Endometrial microvascular endothelial cells (primary cell): ENCODE data around the gene KCNQ1. TPM values are rescaled to one million over a fixed set of nuclear protein-coding genes. Genes with fewer than 3 reads are reported as not detected.

Source experiments
- in situ Hi-C: cut with HindIII; loops from 2 replicates; pipeline ENCODE4 v1.10.0; 2017; ENCODE audit warnings: low sequenced_read_pairs, low pct_unique_long_range_greater_than_20kb; ENCODE audit errors: inconsistent ontology term
- total RNA-seq: library from RNA; depleted of rRNA; stranded (reverse); fragments of >200 nt; gene quantifications from one replicate; pipeline ENCODE4 v1.2.3, GENCODE V29; 2015; ENCODE audit errors: inconsistent ontology term

The KCNQ1 gene
- total RNA-seq, 1 donor from 2014 or later: not detected

GRCh38 chr11:2893935-2894334 is 449.1 kb downstream of the KCNQ1 start:
- in situ Hi-C loops: no loop called here

- in situ Hi-C loops: no loop called here
Measured at GRCh38 chr11:2896047-2896446, 451.2 kb downstream of the KCNQ1 start.

DNA sequence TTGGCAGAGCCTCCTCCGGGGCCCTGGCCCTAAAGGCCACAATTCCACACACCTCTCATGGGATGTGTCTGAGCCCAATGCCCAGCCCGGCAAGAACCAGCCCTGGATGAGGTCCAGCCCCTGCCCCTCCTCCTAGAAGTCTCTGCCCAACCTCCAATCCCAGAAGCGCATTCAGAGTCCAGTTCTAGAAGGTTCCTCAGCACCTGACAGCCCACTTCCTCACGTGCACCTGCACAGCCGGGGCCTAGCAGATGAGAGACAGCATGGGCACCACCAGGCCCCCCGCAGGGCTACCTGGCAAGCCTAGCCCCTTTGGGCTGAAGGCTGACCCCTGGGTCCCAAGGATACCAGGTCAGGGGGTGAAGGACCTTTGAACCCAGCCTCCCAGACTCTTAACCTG is 452.2 kb downstream of the KCNQ1 start:
- in situ Hi-C loops: no loop called here

DNA sequence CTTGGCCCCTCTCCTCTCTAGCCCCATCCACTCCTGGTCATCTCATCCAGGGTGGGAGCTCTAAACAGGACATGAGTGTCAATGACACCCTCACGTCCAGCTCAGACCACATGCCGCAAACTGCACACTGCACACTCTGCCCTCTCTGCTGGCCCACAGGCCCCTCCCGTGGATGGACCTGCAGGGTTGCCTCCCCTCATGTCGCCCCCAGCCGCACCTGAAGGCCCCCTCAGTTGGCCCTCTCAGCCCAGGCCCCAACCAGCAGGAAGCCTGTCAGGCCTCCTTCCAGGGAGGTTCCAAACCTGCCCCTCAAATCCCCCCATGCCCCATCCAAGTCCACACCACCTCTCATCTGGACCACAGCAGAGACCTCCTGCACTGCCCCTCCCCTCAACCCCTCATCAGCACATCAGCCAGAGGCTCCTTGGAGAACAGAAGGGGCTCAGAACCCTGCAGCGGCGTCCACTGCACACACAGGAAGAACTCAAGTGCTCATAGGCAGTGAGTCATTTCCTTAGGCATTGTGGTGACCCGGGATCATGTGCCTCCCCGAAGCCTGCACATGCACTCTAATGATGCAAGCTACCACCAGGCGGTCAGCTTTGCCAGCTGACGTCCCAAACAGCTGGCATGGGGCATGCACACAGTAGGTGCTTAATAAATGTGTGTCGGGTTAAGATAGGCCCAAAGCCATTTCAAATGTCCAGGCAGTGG is 453.7 kb downstream of the KCNQ1 start:
- in situ Hi-C loops: no loop called here

Other genes with a start within 250 kb of the KCNQ1 start
- gene ASCL2, start 174.4 kb upstream of the KCNQ1 start, total RNA-seq: not detected
- gene C11orf21, start 143.1 kb upstream of the KCNQ1 start, total RNA-seq: not detected
- not detected for gene TSPAN32, start 143.0 kb upstream of the KCNQ1 start, total RNA-seq
- 249 TPM for gene CD81, start 67.7 kb upstream of the KCNQ1 start, total RNA-seq
- 39.8 TPM for gene TSSC4, start 44.3 kb upstream of the KCNQ1 start, total RNA-seq
- not detected for gene TRPM5, start 494 bp upstream of the KCNQ1 start, total RNA-seq